Measurements from ENCODE around the gene TICAM1. TPM values are rescaled to one million over a fixed set of nuclear protein-coding genes. Genes with fewer than 3 reads are reported as not detected.

The TICAM1 gene
- total RNA-seq, 4 donors from 2014 or later = 3.9 to 9.0 (median 4.9) TPM

DNA sequence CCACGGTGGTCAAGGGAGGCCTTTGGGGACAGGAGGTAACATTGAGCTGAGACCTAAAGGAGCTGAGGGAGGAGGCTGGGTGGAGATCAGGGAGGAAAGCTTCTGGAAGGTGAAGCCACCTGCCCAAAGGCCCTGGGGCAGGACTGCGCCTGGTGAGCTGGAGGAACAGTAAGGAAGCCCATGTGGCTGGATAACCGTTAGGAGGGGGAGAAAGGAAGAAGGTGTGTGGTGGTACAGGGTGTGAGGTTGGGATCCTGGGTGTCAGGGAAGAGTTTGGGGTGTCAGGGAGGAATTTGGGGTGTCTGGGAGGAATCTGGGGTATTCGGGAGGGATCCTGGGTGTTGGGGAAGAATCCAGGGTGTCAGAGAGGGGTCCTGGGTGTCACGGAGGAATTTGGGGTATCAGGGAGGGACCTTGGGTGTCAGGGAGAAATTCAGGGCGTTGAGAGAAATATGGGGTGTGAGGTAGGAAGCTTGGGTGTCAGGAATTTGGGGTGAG is 695 bp downstream of the TICAM1 start:
- TF ChIP-seq, protein P1, sequence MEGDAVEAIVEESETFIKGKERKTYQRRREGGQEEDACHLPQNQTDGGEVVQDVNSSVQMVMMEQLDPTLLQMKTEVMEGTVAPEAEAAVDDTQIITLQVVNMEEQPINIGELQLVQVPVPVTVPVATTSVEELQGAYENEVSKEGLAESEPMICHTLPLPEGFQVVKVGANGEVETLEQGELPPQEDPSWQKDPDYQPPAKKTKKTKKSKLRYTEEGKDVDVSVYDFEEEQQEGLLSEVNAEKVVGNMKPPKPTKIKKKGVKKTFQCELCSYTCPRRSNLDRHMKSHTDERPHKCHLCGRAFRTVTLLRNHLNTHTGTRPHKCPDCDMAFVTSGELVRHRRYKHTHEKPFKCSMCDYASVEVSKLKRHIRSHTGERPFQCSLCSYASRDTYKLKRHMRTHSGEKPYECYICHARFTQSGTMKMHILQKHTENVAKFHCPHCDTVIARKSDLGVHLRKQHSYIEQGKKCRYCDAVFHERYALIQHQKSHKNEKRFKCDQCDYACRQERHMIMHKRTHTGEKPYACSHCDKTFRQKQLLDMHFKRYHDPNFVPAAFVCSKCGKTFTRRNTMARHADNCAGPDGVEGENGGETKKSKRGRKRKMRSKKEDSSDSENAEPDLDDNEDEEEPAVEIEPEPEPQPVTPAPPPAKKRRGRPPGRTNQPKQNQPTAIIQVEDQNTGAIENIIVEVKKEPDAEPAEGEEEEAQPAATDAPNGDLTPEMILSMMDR (IDR thresholded peaks at IDR 0.05; ENCODE audit: low read depth) = no peak

DNA sequence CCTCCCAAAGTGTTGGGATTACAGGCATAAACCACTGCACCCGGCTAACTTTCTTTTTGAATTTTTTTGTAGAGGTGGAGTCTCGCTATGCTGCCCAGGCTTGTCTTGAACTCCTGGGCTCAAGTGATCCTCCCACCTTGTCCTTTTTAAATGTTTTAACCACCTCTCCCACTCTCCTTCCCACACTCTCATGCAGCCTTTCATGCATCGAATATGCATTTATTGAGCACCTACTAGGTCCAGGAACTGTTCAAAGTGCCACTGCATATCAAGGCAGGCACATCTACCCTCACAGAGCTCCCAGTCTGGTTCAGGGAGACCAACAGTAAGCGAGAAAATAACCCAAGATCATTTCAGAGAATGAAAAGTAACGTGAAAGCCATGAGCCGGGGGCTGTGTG is 1.2 kb downstream of the TICAM1 start:
- TF ChIP-seq, protein P1 (IDR thresholded peaks at IDR 0.05; ENCODE audit: low read depth) = no peak

DNA sequence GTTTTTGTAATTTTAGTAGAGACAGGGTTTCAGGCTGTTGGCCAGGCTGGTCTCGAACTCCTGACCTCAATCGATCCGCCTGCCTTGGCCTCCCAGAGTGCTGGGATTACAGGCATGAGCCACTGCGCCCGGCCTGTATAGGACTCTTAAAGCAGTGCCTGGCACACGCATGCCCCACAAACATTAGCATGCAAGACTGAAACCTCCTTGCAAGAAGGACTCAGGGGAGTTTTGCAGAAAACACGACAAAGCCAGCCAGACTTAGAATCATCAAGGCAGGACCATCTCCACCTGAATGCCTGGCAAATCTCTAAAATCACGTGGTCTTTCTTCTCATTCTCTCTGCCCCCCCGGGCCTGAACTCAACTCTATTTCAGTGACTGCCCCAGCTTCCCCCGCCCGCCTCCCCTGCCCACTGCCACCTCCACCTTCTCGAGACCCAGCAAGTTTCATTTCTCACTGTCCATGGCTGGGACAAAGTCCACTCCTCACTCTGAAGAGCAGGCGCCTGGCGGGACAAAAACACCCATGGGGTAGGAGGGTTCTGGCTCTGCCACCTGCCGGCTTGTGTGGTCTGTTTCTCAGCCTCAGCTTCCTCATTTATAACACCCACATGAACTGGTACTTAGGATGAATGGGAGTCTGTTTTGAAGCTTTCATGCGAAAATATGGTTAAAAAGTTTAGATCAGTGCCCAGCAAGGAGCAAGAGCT is 2.4 kb downstream of the TICAM1 start:
- TF ChIP-seq, protein P1 (IDR thresholded peaks at IDR 0.05; ENCODE audit: low read depth) = no peak

DNA sequence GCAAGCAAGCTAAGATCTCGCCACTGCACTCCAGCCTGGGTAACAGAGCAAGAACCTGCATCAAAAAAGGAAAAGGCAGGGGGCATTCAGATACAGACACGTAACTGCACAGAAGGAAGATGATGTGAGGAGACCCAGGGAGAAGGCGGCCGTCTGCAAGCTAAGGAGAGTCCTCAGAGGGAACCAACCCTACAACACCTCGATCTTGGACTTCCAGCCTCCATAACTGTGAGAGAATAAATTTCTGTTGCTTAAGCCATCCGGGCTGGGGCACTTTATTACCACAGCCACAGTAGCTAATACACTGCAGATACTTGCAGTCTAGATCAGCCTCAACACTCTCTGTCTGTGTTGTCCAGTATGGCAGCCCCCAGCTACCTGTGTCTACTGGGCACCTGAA is 7.9 kb downstream of the TICAM1 start:
- TF ChIP-seq, protein P1 (IDR thresholded peaks at IDR 0.05; ENCODE audit: low read depth) = no peak

DNA sequence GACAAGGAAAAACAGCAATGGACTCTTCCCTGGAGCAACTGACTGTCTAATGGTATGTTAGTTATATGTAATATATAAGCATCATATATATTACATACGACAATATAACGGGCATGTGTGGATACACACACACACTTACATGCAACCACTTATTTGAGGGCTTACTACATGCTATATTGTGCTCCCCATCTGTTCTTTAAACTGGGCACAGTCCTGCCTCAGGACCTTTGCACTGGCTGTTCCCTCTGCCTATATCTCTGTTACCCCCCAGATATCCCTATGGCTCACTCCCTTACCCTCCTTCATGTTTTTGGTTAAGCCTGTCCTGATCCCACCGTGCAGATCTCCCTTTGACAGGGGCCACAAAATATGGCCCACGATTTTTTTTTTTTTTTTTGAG is 10.2 kb downstream of the TICAM1 start:
- TF ChIP-seq, protein P1 (IDR thresholded peaks at IDR 0.05; ENCODE audit: low read depth) = no peak

DNA sequence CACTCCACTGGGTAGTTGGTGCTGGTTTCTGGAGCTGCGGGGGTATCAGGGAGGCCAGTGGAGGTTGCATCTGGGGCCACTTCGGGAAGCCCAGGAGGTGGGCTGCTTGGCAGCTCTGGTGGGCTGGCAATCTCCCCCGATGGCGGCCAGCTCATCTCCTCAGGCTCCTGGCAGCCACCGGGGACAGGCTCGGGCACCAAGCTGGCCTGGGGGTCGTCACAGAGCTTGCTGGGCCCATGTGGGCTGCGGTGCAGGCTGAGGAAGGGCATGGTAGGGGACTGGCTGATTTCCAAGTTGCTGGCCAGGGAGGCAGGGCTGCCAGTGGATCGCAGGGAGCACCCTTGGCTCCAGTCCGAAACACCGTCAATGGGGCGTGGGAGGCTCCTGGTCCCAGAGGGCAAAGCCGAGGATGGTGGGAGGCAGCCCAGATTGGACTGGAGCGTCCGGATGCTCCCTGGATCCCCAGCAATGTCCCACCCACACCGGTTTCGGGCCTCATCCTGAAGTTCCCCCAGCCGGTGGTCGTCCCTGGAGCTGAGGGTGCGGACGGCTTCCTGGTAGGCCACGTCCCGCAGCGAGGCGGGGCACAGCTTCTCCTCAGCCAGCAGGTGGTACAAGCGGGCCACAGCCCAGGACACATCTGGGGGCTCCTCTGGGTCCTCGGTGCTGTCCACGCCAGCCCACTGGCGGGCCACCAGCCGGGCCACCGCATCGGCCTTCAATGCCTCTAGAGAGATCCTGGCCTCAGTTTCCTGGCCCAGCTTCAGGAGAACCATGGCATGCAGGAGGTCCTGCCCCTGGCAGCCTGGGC is 13.8 kb downstream of the TICAM1 start:
- TF ChIP-seq, protein P1 (IDR thresholded peaks at IDR 0.05; ENCODE audit: low read depth) = no peak

DNA sequence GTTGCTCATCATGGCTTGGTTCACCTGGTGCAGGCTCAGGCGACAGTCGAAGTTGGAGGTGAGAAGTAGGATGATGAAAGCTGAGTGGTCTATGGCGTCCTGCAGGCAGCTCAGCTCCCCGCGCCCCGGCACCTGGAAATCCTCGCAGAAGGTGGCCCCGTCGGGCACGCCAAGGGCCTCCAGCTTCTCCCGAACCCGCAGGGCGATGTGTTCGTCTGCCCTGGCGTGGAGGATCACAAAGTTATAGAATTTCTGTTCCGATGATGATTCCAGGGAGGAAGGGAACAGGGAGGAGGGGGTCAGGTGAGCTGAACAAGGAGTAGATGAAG is 14.6 kb downstream of the TICAM1 start:
- TF ChIP-seq, protein P1 (IDR thresholded peaks at IDR 0.05; ENCODE audit: low read depth) = no peak

All from subcutaneous adipose tissue (tissue), 4 donors.